GM23338 (cell line): ENCODE results near the gene KIRREL3. TPM values are rescaled to one million over a fixed set of nuclear protein-coding genes. Genes with fewer than 3 reads are reported as not detected.

ENCODE experiments used
- ATAC-seq: fragments of 200-7000 bp; cut with Tn5 transposase; 3 replicates; pipeline ENCODE4 v1.9.1; 2020
- DNase-seq: peaks from one replicate; pipeline ENCODE4 v3.0.0-alpha.2; 2015; ENCODE audit warnings: low spot score
- H2AFZ ChIP-seq: fragments of 200-600 bp; sonication (generic); 2 replicates; pipeline ENCODE4 v1.8.0; 2016; ENCODE audit warnings: antibody characterized with exemption, mild to moderate bottlenecking, moderate library complexity
- H3F3A ChIP-seq: fragments of 200-600 bp; sonication (generic); replicated peaks from 2 replicates; pipeline ENCODE4 v1.8.0; 2017; ENCODE audit warnings: antibody characterized with exemption, mixed run types, low read depth
- H3K27ac ChIP-seq: fragments of 200-600 bp; sonication (generic); 2 replicates; pipeline ENCODE4 v1.6.1; 2016; ENCODE audit warnings: low read depth
- H3K27me3 ChIP-seq: fragments of 200-600 bp; sonication (generic); 2 replicates; pipeline ENCODE4 v1.8.0; 2016; ENCODE audit warnings: mild to moderate bottlenecking, mixed run types, moderate library complexity; ENCODE audit not compliant: insufficient read depth
- H3K36me3 ChIP-seq: fragments of 200-600 bp; sonication (generic); 2 replicates; pipeline ENCODE4 v1.8.0; 2016; ENCODE audit warnings: mild to moderate bottlenecking; ENCODE audit not compliant: insufficient read depth
- H3K4me1 ChIP-seq: fragments of 200-600 bp; sonication (generic); 2 replicates; pipeline ENCODE4 v1.8.0; 2016; ENCODE audit warnings: mild to moderate bottlenecking, moderate library complexity; ENCODE audit not compliant: insufficient read depth
- H3K4me2 ChIP-seq: fragments of 200-600 bp; sonication (generic); 2 replicates; pipeline ENCODE4 v1.7.1; 2017; ENCODE audit warnings: mixed run types
- H3K4me3 ChIP-seq: fragments of 200-600 bp; sonication (generic); 2 replicates; pipeline ENCODE4 v1.6.1; 2016; ENCODE audit warnings: mixed run types
- H3K79me2 ChIP-seq: fragments of 200-600 bp; sonication (generic); replicated peaks from 2 replicates; pipeline ENCODE4 v1.8.0; 2017; ENCODE audit warnings: mild to moderate bottlenecking; ENCODE audit not compliant: insufficient read depth
- H3K9me2 ChIP-seq: fragments of 200-600 bp; sonication (generic); 2 replicates; pipeline ENCODE4 v1.8.0; 2017; ENCODE audit not compliant: insufficient read depth
- H4K20me1 ChIP-seq: fragments of 200-600 bp; sonication (generic); replicated peaks from 2 replicates; pipeline ENCODE4 v1.8.0; 2017; ENCODE audit warnings: mild to moderate bottlenecking; ENCODE audit not compliant: insufficient read depth
- H3K27ac Mint-ChIP-seq: 2 replicates; pipeline ENCODE4 v1.8.0; 2020; ENCODE audit warnings: inconsistent platforms, mild to moderate bottlenecking, moderate library complexity, mixed read lengths
- H3K27me3 Mint-ChIP-seq: 3 replicates; pipeline ENCODE4 v1.8.0; 2022; ENCODE audit warnings: low read depth, mild to moderate bottlenecking, moderate library complexity, mixed read lengths, inconsistent platforms; ENCODE audit not compliant: insufficient read depth, poor library complexity
- H3K36me3 Mint-ChIP-seq: 3 replicates; pipeline ENCODE4 v1.8.0; 2021; ENCODE audit warnings: low read depth, mild to moderate bottlenecking, inconsistent platforms, moderate library complexity, mixed read lengths
- H3K4me1 Mint-ChIP-seq: 3 replicates; pipeline ENCODE4 v1.8.0; 2020; ENCODE audit warnings: mild to moderate bottlenecking, inconsistent platforms, mixed read lengths
- H3K4me3 Mint-ChIP-seq: 3 replicates; pipeline ENCODE4 v1.8.0; 2021; ENCODE audit warnings: moderate library complexity, mild to moderate bottlenecking, inconsistent platforms, mixed read lengths
- H3K9me3 Mint-ChIP-seq: 3 replicates; pipeline ENCODE4 v1.8.0; 2020; ENCODE audit warnings: moderate library complexity, mild to moderate bottlenecking, inconsistent platforms, mixed read lengths
- CREB1 ChIP-seq: fragments of 250-450 bp; sonication (Bioruptor Pico); IDR thresholded peaks from 2 replicates; pipeline ENCODE4 v1.5.0; 2020; ENCODE audit warnings: low read depth, mild to moderate bottlenecking, moderate library complexity
- EZH2 ChIP-seq: fragments of 200-600 bp; sonication (generic); IDR thresholded peaks from one replicate; pipeline ENCODE4 v1.8.0; 2017; ENCODE audit warnings: antibody characterized with exemption, mild to moderate bottlenecking, low read depth; ENCODE audit not compliant: unreplicated experiment
- EZH2phosphoT487 ChIP-seq: fragments of 200-600 bp; sonication (generic); IDR thresholded peaks from one replicate; pipeline ENCODE4 v1.8.1; 2018; ENCODE audit warnings: antibody characterized with exemption; ENCODE audit not compliant: unreplicated experiment
- JUNB ChIP-seq: IDR thresholded peaks from one replicate; pipeline ENCODE4 v1.6.1; 2016; ENCODE audit warnings: antibody characterized with exemption; ENCODE audit not compliant: unreplicated experiment
- NANOG ChIP-seq: IDR thresholded peaks from 2 replicates; pipeline ENCODE4 v1.6.1; 2016; ENCODE audit warnings: antibody characterized with exemption, borderline replicate concordance
- POLR2AphosphoS5 ChIP-seq: IDR thresholded peaks from 2 replicates; pipeline ENCODE4 v1.6.1; 2016; ENCODE audit warnings: antibody characterized with exemption, low read depth
- STAT1 ChIP-seq: IDR thresholded peaks from one replicate; pipeline ENCODE4 v1.6.1; 2016; ENCODE audit warnings: antibody characterized with exemption; ENCODE audit not compliant: unreplicated experiment
- ZNF114 ChIP-seq: fragments of 250-450 bp; sonication (Bioruptor Pico); IDR thresholded peaks from 2 replicates; pipeline ENCODE4 v1.5.0; 2020; ENCODE audit warnings: mild to moderate bottlenecking, moderate library complexity
- ZNF331 ChIP-seq: fragments of 250-450 bp; sonication (Bioruptor Pico); IDR thresholded peaks from 2 replicates; pipeline ENCODE4 v1.5.0; 2020; ENCODE audit warnings: low read depth, mild to moderate bottlenecking, moderate library complexity
- polyA plus RNA-seq: library from polyadenylated mRNA; unstranded; fragments of >200 nt; fragmentation: Nextera tagmentation; extraction: Ambion mirVana; gene quantifications from 2 replicates; pipeline ENCODE4 v1.2.1, GENCODE V29; 2016
- total RNA-seq: library from RNA; depleted of rRNA; stranded (reverse); fragments of >200 nt; shearing (Covaris generic); gene quantifications from 2 replicates; pipeline ENCODE4 v1.2.3, GENCODE V29; 2014
- TF ChIP-seq, protein P1 (sequence below): IDR thresholded peaks from one replicate; pipeline ENCODE4 v1.6.1; 2018; ENCODE audit warnings: antibody characterized with exemption; ENCODE audit not compliant: unreplicated experiment
- TF ChIP-seq, protein P2 (sequence below), 2 experiments: fragments of 200-600 bp in 1 of 2; sonication (generic) in 1 of 2; conservative IDR thresholded peaks; 2 replicates each; pipeline versions ENCODE4 v1.5.1 to v1.6.1; 2016 to 2017; ENCODE audit warnings: antibody characterized with exemption in 2 of 2, low read depth in 2 of 2, mild to moderate bottlenecking in 2 of 2, moderate library complexity in 1 of 2
- TF ChIP-seq, protein P3 (sequence below): IDR thresholded peaks from 2 replicates; pipeline ENCODE4 v1.6.1; 2016; ENCODE audit warnings: antibody characterized with exemption

Gene KIRREL3
- total and polyA plus RNA-seq, 2 experiments from 2014 or later: 0.13 to 1.5 TPM

DNA sequence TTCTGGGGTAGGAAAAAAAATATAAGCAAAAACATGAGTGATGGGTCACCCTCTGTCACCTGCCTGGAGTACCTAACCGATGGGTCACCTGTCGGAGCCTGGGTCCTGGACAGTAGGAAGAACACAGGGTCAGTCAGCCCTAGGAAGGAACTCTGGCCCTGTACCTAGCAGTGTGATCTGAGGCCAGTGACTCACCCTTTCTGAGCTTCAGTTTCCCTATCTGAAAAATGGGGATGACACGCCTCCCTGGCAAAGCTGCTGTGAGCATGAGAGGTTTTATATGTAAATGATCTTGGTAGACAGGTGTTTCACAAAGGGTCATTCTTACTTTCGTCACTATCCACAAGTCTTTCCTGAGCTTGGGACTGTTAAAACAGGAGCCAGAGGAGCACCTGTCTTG is 463.1 kb downstream of the KIRREL3 start:
- Histone ChIP-seq H4K20me1 (no peaks in the 10 kb centered on the region), H2AFZ (no peak overlapping the region), H3K27me3 (no peaks in the 10 kb centered on the region), H3K4me1 (no peaks in the 10 kb centered on the region), H3K4me3 (no peak overlapping the region), H3F3A (no peaks in the 10 kb centered on the region), H3K36me3 (no peaks in the 10 kb centered on the region), H3K9me2 (no peaks in the 10 kb centered on the region), H3K27ac (no peak overlapping the region), H3K4me2 (no peak overlapping the region), H3K79me2 (no peaks in the 10 kb centered on the region)
- Mint-ChIP-seq H3K9me3 (no peaks in the 10 kb centered on the region), H3K4me1 (peaks cover 4% of the 10 kb centered on the region; the same call in 1 of the 3 replicates), H3K27ac (no peak overlapping the region), H3K4me3 (no peak overlapping the region), H3K36me3 (no peaks in the 10 kb centered on the region), H3K27me3 (peaks cover 5% of the 10 kb centered on the region)
- no peak for ATAC-seq
- no peak for DNase-seq
- TF ChIP-seq, protein P1, sequence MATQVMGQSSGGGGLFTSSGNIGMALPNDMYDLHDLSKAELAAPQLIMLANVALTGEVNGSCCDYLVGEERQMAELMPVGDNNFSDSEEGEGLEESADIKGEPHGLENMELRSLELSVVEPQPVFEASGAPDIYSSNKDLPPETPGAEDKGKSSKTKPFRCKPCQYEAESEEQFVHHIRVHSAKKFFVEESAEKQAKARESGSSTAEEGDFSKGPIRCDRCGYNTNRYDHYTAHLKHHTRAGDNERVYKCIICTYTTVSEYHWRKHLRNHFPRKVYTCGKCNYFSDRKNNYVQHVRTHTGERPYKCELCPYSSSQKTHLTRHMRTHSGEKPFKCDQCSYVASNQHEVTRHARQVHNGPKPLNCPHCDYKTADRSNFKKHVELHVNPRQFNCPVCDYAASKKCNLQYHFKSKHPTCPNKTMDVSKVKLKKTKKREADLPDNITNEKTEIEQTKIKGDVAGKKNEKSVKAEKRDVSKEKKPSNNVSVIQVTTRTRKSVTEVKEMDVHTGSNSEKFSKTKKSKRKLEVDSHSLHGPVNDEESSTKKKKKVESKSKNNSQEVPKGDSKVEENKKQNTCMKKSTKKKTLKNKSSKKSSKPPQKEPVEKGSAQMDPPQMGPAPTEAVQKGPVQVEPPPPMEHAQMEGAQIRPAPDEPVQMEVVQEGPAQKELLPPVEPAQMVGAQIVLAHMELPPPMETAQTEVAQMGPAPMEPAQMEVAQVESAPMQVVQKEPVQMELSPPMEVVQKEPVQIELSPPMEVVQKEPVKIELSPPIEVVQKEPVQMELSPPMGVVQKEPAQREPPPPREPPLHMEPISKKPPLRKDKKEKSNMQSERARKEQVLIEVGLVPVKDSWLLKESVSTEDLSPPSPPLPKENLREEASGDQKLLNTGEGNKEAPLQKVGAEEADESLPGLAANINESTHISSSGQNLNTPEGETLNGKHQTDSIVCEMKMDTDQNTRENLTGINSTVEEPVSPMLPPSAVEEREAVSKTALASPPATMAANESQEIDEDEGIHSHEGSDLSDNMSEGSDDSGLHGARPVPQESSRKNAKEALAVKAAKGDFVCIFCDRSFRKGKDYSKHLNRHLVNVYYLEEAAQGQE: no peak
- TF ChIP-seq EZH2phosphoT487: no peak
- no peak for TF ChIP-seq NANOG
- no peak for TF ChIP-seq POLR2AphosphoS5
- TF ChIP-seq, protein P2, sequence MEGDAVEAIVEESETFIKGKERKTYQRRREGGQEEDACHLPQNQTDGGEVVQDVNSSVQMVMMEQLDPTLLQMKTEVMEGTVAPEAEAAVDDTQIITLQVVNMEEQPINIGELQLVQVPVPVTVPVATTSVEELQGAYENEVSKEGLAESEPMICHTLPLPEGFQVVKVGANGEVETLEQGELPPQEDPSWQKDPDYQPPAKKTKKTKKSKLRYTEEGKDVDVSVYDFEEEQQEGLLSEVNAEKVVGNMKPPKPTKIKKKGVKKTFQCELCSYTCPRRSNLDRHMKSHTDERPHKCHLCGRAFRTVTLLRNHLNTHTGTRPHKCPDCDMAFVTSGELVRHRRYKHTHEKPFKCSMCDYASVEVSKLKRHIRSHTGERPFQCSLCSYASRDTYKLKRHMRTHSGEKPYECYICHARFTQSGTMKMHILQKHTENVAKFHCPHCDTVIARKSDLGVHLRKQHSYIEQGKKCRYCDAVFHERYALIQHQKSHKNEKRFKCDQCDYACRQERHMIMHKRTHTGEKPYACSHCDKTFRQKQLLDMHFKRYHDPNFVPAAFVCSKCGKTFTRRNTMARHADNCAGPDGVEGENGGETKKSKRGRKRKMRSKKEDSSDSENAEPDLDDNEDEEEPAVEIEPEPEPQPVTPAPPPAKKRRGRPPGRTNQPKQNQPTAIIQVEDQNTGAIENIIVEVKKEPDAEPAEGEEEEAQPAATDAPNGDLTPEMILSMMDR (conservative IDR thresholded peaks at IDR 0.05; ENCODE audit: low read depth in 2 of 2): no peak
- TF ChIP-seq CREB1 (CRISPR knock-in tag): no peak
- no peak for TF ChIP-seq ZNF114 (CRISPR knock-in tag)

DNA sequence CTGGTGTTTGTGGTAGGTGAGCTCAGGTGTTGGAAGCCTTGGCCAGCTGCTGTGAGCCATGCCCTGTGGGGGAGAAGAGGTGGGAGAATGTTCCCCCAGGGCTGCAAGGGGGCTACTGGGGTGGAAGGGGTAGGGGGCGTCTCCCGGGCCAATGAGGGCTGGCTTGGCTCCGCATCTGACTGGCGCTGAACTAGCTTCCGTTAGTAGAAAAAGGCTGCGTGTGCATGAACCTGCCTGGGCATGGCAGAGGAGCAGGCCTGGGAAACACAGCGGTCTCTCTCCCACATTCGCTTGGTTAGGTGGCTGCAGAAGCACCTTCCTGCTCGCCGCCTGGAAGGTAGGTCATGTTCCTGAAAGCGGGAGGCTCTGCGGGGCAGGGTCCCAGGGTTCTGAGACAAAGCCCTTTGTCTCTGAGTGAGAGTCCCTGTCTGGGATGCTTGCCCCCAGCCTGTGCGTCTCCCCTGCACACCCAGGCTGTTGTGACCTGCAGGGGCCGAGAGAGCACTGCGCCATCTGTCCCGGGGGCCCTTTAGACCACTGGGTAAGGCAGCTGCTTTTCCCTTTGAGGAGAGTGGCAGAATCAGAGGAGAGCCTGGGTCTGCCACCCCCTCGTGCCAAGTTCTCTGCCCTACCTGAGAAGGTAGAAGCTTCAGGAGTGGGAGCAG is 466.3 kb downstream of the KIRREL3 start:
- H2AFZ ChIP-seq: no peak overlapping the region
- H3K9me2 ChIP-seq: no peaks in the 10 kb centered on the region
- Mint-ChIP-seq H3K36me3 (no peaks in the 10 kb centered on the region), H3K27ac (no peak overlapping the region), H3K27me3 (peaks cover 5% of the 10 kb centered on the region), H3K4me3 (no peak overlapping the region), H3K4me1 (no peaks in the 10 kb centered on the region), H3K9me3 (no peaks in the 10 kb centered on the region)
- H3F3A ChIP-seq: no peaks in the 10 kb centered on the region
- no peaks in the 10 kb centered on the region for H3K36me3 ChIP-seq
- H3K4me2 ChIP-seq: no peak overlapping the region
- H3K4me1 ChIP-seq: no peaks in the 10 kb centered on the region
- no peaks in the 10 kb centered on the region for H3K27me3 ChIP-seq
- H3K79me2 ChIP-seq: no peaks in the 10 kb centered on the region
- ATAC-seq: peak; percentile 69
- H3K27ac ChIP-seq: no peak overlapping the region
- no peak overlapping the region for H3K4me3 ChIP-seq
- H4K20me1 ChIP-seq: no peaks in the 10 kb centered on the region
- DNase-seq: no peak
- TF ChIP-seq ZNF114 (CRISPR knock-in tag) (no peak), EZH2phosphoT487 (no peak), NANOG (no peak), STAT1 (no peak), JUNB (no peak), ZNF331 (no peak), EZH2 (no peak), POLR2AphosphoS5 (no peak)
- TF ChIP-seq, protein P2 (conservative IDR thresholded peaks at IDR 0.05; ENCODE audit: low read depth in 2 of 2): no peak; a peak in 1 of 4 replicates
- TF ChIP-seq, protein P3, sequence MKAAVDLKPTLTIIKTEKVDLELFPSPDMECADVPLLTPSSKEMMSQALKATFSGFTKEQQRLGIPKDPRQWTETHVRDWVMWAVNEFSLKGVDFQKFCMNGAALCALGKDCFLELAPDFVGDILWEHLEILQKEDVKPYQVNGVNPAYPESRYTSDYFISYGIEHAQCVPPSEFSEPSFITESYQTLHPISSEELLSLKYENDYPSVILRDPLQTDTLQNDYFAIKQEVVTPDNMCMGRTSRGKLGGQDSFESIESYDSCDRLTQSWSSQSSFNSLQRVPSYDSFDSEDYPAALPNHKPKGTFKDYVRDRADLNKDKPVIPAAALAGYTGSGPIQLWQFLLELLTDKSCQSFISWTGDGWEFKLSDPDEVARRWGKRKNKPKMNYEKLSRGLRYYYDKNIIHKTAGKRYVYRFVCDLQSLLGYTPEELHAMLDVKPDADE: no peak
